HepG2 (cell line): ENCODE results near the gene ZCCHC3. TPM values are rescaled to one million over a fixed set of nuclear protein-coding genes. Genes with fewer than 3 reads are reported as not detected.

ENCODE experiments used
- AGO1 ChIP-seq: fragments of 200-400 bp; formaldehyde crosslinking; IDR thresholded peaks from 2 replicates; pipeline ENCODE4 v1.6.1; 2017; ENCODE audit warnings: mild to moderate bottlenecking, low read depth, low read length, moderate library complexity; ENCODE audit not compliant: poor library complexity, severe bottlenecking
- CBX2 ChIP-seq, 2 experiments: fragments of 200-600 bp in 1 of 2; sonication (generic); formaldehyde crosslinking in 1 of 2; IDR thresholded peaks; 2 replicates each; pipeline versions ENCODE4 v1.7.0 to v1.8.1; 2018 to 2022; ENCODE audit warnings: low read depth in 2 of 2, low read length in 1 of 2, mild to moderate bottlenecking in 1 of 2, missing genetic modification reagents in 1 of 2
- CENPX ChIP-seq: sonication (generic); formaldehyde crosslinking; IDR thresholded peaks from 2 replicates; pipeline ENCODE4 v1.9.0; 2021; ENCODE audit warnings: mild to moderate bottlenecking, missing genetic modification reagents, moderate library complexity
- FOXJ3 ChIP-seq: sonication (generic); formaldehyde crosslinking; IDR thresholded peaks from 2 replicates; pipeline ENCODE4 v1.4.0; 2020; ENCODE audit warnings: missing genetic modification reagents, mild to moderate bottlenecking, borderline replicate concordance
- IKZF4 ChIP-seq: sonication (generic); formaldehyde crosslinking; IDR thresholded peaks from 2 replicates; pipeline ENCODE4 v1.5.1; 2020; ENCODE audit warnings: borderline replicate concordance, mild to moderate bottlenecking, low read depth, missing genetic modification reagents; ENCODE audit errors: not compliant biosample characterization
- MED13 ChIP-seq: sonication (generic); formaldehyde crosslinking; IDR thresholded peaks from 2 replicates; pipeline ENCODE4 v1.5.0; 2020; ENCODE audit warnings: missing genetic modification reagents
- MIER2 ChIP-seq: IDR thresholded peaks from 2 replicates; pipeline ENCODE4 v1.6.1; 2016; ENCODE audit warnings: missing biosample characterization, missing genetic modification reagents
- NCOA2 ChIP-seq: sonication (generic); formaldehyde crosslinking; IDR thresholded peaks from 2 replicates; pipeline ENCODE4 v1.8.0; 2022; ENCODE audit warnings: inconsistent platforms
- NFIC ChIP-seq: IDR thresholded peaks from 2 replicates; pipeline ENCODE4 v1.6.1; 2012; ENCODE audit warnings: mild to moderate bottlenecking, low read length, inconsistent platforms
- PHF8 ChIP-seq: sonication (generic); formaldehyde crosslinking; IDR thresholded peaks from 2 replicates; pipeline ENCODE4 v1.5.0; 2020; ENCODE audit warnings: missing genetic modification reagents
- RFX3 ChIP-seq: IDR thresholded peaks from 2 replicates; pipeline ENCODE4 v1.6.1; 2016; ENCODE audit warnings: missing biosample characterization, missing genetic modification reagents
- RNF2 ChIP-seq: fragments of 450-650 bp; conservative IDR thresholded peaks from 2 replicates; pipeline ENCODE4 v1.6.1; 2016; ENCODE audit warnings: low read depth
- SIN3B ChIP-seq: fragments of 150-350 bp; IDR thresholded peaks from 2 replicates; pipeline ENCODE4 v1.6.1; 2014; ENCODE audit warnings: low read length
- XRCC5 ChIP-seq: fragments of 200-400 bp; formaldehyde crosslinking; optimal IDR thresholded peaks from 2 replicates; pipeline ENCODE3; 2017; ENCODE audit warnings: mild to moderate bottlenecking, low read length
- ZBTB38 ChIP-seq: sonication (generic); formaldehyde crosslinking; IDR thresholded peaks from 2 replicates; pipeline ENCODE4 v1.5.1; 2020; ENCODE audit warnings: mild to moderate bottlenecking, missing genetic modification reagents
- ZMAT3 ChIP-seq: sonication (generic); formaldehyde crosslinking; conservative IDR thresholded peaks from 2 replicates; pipeline ENCODE4 v1.7.0; 2021; ENCODE audit warnings: missing genetic modification reagents
- ZMYM2 ChIP-seq: sonication (generic); formaldehyde crosslinking; IDR thresholded peaks from 2 replicates; pipeline ENCODE4 v1.8.0; 2022; ENCODE audit warnings: mild to moderate bottlenecking, missing genetic modification reagents
- ZNF232 ChIP-seq: sonication (generic); formaldehyde crosslinking; IDR thresholded peaks from 2 replicates; pipeline ENCODE4 v1.4.0; 2020; ENCODE audit warnings: missing genetic modification reagents, borderline replicate concordance
- ZNF24 ChIP-seq: fragments of 450-650 bp; IDR thresholded peaks from 2 replicates; pipeline ENCODE4 v1.6.1; 2017; ENCODE audit warnings: antibody characterized with exemption, mild to moderate bottlenecking
- ZNF317 ChIP-seq: sonication (generic); formaldehyde crosslinking; IDR thresholded peaks from 2 replicates; pipeline ENCODE4 v1.5.0; 2020; ENCODE audit warnings: mild to moderate bottlenecking, missing genetic modification reagents
- ZNF746 ChIP-seq: sonication (generic); formaldehyde crosslinking; IDR thresholded peaks from 2 replicates; pipeline ENCODE4 v1.8.0; 2022; ENCODE audit warnings: mild to moderate bottlenecking, missing genetic modification reagents
- ZNF780A ChIP-seq: sonication (generic); formaldehyde crosslinking; IDR thresholded peaks from 2 replicates; pipeline ENCODE4 v1.8.0; 2022; ENCODE audit warnings: mild to moderate bottlenecking, missing genetic modification reagents, moderate library complexity
- polyA plus RNA-seq, 8 experiments: library from polyadenylated mRNA; depleted of rRNA in 3 of 8; stranded (reverse) in 7 of 8; unstranded in 1 of 8; fragments of >200 nt; fragmentation: Illumina TruSeq in 4 of 8; extraction: Trizol in 4 of 8; gene quantifications; 2 replicates each; pipeline versions ENCODE4 v1.2.1 to v1.2.3, GENCODE V29; 2011 to 2016; ENCODE audit warnings: low read depth in 4 of 8, missing spikeins in 1 of 8, mixed read lengths in 1 of 8; ENCODE audit not compliant: insufficient read depth in 1 of 8
- total RNA-seq, 5 experiments: library from RNA; depleted of rRNA; stranded (reverse); fragments of >200 nt; fragmentation: Illumina TruSeq; extraction: Trizol; gene quantifications; 2 replicates each; pipeline ENCODE4 v1.2.3, GENCODE V29; 2016; ENCODE audit warnings: low read depth in 1 of 5
- TF ChIP-seq, protein P1 (sequence below): sonication (generic); formaldehyde crosslinking; IDR thresholded peaks from 2 replicates; pipeline ENCODE4 v1.8.0; 2022; ENCODE audit warnings: mild to moderate bottlenecking, missing genetic modification reagents, moderate library complexity
- TF ChIP-seq, protein P2 (sequence below): sonication (generic); formaldehyde crosslinking; IDR thresholded peaks from 2 replicates; pipeline ENCODE4 v1.9.0; 2021; ENCODE audit warnings: mild to moderate bottlenecking, missing genetic modification reagents

Gene ZCCHC3
- total and polyA plus RNA-seq, 2 of the 13 experiments (the other 11 are each of a cell fraction or from before 2014, with no cell fraction given), result 46.6 to 63.0 TPM

DNA sequence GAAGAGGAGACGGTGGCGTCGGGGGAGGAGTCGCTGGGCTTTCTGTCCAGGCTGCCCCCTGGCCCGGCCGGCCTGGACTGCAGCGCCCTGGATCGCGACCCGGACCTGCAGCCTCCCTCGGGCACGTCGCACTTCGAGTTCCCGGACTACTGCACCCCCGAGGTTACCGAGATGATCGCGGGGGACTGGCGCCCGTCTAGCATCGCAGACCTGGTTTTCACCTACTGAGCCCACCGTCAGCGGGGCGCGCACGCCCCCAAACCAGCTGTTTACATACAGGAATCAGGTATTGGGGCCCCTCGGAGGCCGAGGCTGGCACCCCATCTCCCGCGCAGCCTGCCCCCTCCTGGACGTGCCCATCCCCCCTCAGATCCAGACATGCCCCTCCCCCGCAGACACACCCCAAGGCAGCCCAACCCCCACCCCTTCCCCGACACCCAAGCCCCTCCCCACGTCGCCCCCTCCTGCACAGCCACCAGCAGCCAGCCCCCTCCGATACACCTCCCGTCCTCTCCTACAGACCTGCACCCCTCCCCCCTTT is 29.3 kb downstream of the ZCCHC3 start (continued):
- TF ChIP-seq CBX2 (IDR thresholded peaks at IDR 0.05; ENCODE audit: low read depth, low read length), result no peak; the same call in 1 of the 2 replicates
- no peak for TF ChIP-seq CBX2 (CRISPR knock-in tag; IDR thresholded peaks at IDR 0.05; ENCODE audit: low read depth)
- TF ChIP-seq NFIC, result no peak
- TF ChIP-seq PHF8 (CRISPR knock-in tag), result peak; percentile 50
- TF ChIP-seq FOXJ3, result no peak
- TF ChIP-seq IKZF4 (CRISPR knock-in tag), result peak; percentile 85
- no peak for TF ChIP-seq MIER2 (CRISPR knock-in tag)
- peak; percentile 40; the same call in 1 of the 2 replicates for TF ChIP-seq NCOA2 (CRISPR knock-in tag)
- TF ChIP-seq RFX3 (CRISPR knock-in tag), result no peak
- TF ChIP-seq AGO1, result no peak
- TF ChIP-seq MED13 (CRISPR knock-in tag), result no peak; the same call in 1 of the 2 replicates
- peak; percentile 7; the same call in 1 of the 2 replicates for TF ChIP-seq ZMYM2 (CRISPR knock-in tag)
- TF ChIP-seq RNF2, result no peak
- no peak for TF ChIP-seq ZNF232
- TF ChIP-seq SIN3B, result no peak
- TF ChIP-seq XRCC5, result no peak
- TF ChIP-seq ZNF780A (CRISPR knock-in tag), result 0 out of 2 replicates have a peak, but pooled peaks have one; percentile 48
- TF ChIP-seq ZNF317 (CRISPR knock-in tag), result no peak
- no peak for TF ChIP-seq ZNF24
- TF ChIP-seq ZMAT3 (CRISPR knock-in tag), result no peak; the same call in 1 of the 2 replicates
- TF ChIP-seq, protein P1, sequence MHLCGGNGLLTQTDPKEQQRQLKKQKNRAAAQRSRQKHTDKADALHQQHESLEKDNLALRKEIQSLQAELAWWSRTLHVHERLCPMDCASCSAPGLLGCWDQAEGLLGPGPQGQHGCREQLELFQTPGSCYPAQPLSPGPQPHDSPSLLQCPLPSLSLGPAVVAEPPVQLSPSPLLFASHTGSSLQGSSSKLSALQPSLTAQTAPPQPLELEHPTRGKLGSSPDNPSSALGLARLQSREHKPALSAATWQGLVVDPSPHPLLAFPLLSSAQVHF, result no peak
- TF ChIP-seq, protein P2, sequence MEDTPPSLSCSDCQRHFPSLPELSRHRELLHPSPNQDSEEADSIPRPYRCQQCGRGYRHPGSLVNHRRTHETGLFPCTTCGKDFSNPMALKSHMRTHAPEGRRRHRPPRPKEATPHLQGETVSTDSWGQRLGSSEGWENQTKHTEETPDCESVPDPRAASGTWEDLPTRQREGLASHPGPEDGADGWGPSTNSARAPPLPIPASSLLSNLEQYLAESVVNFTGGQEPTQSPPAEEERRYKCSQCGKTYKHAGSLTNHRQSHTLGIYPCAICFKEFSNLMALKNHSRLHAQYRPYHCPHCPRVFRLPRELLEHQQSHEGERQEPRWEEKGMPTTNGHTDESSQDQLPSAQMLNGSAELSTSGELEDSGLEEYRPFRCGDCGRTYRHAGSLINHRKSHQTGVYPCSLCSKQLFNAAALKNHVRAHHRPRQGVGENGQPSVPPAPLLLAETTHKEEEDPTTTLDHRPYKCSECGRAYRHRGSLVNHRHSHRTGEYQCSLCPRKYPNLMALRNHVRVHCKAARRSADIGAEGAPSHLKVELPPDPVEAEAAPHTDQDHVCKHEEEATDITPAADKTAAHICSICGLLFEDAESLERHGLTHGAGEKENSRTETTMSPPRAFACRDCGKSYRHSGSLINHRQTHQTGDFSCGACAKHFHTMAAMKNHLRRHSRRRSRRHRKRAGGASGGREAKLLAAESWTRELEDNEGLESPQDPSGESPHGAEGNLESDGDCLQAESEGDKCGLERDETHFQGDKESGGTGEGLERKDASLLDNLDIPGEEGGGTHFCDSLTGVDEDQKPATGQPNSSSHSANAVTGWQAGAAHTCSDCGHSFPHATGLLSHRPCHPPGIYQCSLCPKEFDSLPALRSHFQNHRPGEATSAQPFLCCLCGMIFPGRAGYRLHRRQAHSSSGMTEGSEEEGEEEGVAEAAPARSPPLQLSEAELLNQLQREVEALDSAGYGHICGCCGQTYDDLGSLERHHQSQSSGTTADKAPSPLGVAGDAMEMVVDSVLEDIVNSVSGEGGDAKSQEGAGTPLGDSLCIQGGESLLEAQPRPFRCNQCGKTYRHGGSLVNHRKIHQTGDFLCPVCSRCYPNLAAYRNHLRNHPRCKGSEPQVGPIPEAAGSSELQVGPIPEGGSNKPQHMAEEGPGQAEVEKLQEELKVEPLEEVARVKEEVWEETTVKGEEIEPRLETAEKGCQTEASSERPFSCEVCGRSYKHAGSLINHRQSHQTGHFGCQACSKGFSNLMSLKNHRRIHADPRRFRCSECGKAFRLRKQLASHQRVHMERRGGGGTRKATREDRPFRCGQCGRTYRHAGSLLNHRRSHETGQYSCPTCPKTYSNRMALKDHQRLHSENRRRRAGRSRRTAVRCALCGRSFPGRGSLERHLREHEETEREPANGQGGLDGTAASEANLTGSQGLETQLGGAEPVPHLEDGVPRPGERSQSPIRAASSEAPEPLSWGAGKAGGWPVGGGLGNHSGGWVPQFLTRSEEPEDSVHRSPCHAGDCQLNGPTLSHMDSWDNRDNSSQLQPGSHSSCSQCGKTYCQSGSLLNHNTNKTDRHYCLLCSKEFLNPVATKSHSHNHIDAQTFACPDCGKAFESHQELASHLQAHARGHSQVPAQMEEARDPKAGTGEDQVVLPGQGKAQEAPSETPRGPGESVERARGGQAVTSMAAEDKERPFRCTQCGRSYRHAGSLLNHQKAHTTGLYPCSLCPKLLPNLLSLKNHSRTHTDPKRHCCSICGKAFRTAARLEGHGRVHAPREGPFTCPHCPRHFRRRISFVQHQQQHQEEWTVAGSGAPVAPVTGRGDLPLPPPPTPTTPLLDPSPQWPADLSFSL, result no peak; the same call in 1 of the 2 replicates
- no peak for TF ChIP-seq CENPX (CRISPR knock-in tag)
- TF ChIP-seq ZBTB38 (CRISPR knock-in tag), result no peak
- TF ChIP-seq ZNF746, result no peak; the same call in 1 of the 2 replicates
